ENCODE data around the gene REM2.

DNA sequence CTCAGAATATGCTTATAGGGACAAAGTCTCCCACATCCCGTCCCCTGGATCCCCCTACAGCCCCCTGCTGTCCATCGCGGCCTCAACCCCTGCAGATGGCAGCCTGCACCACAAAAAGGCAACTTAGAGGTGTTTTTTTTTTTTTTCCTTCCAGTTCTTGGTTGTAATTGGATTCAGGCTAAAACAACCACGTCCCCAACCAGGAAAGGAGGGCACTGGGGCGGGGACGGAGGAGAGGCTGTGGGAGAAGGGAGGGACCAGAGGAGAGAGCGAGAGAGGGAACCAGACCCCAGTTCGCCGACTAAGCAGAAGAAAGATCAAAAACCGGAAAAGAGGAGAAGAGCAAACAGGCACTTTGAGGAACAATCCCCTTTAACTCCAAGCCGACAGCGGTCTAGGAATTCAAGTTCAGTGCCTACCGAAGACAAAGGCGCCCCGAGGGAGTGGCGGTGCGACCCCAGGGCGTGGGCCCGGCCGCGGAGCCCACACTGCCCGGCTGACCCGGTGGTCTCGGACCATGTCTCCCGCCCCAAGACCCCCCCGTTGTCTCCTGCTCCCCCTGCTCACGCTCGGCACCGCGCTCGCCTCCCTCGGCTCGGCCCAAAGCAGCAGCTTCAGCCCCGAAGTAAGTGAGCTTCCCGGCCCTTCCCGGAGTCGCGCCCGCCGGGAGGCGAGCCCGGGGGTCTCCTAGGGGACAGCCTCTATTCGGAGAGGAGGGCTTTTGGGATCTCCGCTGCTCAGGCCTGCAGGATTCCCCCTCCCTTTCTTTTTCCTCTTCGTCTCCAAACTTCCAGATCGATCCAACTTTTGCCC lies 46.5 kb upstream of the REM2 start, which contains the start of gene MMP14:
- TF ChIP-seq, protein P1, sequence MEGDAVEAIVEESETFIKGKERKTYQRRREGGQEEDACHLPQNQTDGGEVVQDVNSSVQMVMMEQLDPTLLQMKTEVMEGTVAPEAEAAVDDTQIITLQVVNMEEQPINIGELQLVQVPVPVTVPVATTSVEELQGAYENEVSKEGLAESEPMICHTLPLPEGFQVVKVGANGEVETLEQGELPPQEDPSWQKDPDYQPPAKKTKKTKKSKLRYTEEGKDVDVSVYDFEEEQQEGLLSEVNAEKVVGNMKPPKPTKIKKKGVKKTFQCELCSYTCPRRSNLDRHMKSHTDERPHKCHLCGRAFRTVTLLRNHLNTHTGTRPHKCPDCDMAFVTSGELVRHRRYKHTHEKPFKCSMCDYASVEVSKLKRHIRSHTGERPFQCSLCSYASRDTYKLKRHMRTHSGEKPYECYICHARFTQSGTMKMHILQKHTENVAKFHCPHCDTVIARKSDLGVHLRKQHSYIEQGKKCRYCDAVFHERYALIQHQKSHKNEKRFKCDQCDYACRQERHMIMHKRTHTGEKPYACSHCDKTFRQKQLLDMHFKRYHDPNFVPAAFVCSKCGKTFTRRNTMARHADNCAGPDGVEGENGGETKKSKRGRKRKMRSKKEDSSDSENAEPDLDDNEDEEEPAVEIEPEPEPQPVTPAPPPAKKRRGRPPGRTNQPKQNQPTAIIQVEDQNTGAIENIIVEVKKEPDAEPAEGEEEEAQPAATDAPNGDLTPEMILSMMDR (conservative IDR thresholded peaks at IDR 0.05; ENCODE audit: low read length) = no peak
- no peak for TF ChIP-seq EZH2phosphoT487 (IDR thresholded peaks at IDR 0.05; ENCODE audit: borderline replicate concordance)

Data from Loucy (cell line).